ENCODE measurements around the gene IKZF2.

IKZF2 gene

DNA sequence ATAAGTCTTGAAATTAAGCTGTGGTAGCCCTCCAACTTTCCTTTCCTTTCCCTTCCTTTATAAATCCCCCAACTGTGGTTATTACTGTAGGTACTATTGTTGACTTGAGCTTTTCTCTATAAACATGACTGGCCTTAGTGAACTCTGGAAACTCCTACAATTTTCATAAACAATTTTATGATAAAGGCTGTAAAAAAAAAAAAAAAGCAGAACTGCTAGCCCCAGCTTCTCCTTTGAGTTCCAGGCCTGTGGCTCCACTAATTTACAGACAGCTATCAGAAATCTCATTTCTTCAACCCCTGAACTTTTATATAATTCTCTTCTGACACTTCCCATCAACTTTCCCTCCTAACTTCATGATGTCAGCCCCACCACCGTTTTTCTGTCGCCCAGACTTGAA lies 174.3 kb downstream of the IKZF2 start:
- no peak for DNase-seq (ENCODE audit: low read depth)
- H3K4me3 ChIP-seq (ENCODE audit: low read length), result no peak overlapping the region
- no peak for TF ChIP-seq CTCF (conservative IDR thresholded peaks at IDR 0.05; ENCODE audit: low read length)

DNA sequence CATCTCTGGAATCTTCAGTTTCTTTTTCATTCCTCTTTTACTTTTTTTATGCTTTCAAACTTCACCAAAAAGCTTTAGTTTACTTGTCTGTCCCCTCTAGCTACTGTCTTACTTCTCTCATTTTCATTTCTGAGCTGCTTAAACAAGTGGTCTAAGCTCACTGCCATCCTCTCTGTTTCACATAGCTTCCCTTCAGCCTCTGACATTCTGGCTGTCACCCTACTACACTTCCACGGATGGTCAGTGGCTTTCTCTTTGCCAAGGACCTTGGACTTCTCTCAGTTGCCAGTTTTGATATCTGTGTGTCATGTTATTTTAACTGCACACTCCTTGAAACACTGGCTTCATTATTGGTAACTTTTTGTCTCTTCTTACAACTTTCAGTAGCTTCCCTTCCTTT lies 176.1 kb downstream of the IKZF2 start:
- no peak overlapping the region for H3K4me3 ChIP-seq (ENCODE audit: low read length)
- TF ChIP-seq CTCF (conservative IDR thresholded peaks at IDR 0.05; ENCODE audit: low read length), result no peak
- no peak for DNase-seq (ENCODE audit: low read depth)

GRCh38 chr2:212974692-212975091 lies 176.7 kb downstream of the IKZF2 start:
- peak; percentile 84 for DNase-seq (ENCODE audit: low read depth)

GRCh38 chr2:212973347-212973746 lies 178.1 kb downstream of the IKZF2 start:
- H3K4me3 ChIP-seq (ENCODE audit: low read length), result no peak overlapping the region
- TF ChIP-seq CTCF (conservative IDR thresholded peaks at IDR 0.05; ENCODE audit: low read length), result no peak
- DNase-seq (ENCODE audit: low read depth), result no peak

More at GRCh38 chr2:212974692-212975091, 176.7 kb downstream of the IKZF2 start:
- H3K4me3 ChIP-seq (ENCODE audit: low read length), result no peak overlapping the region
- no peak for TF ChIP-seq CTCF (conservative IDR thresholded peaks at IDR 0.05; ENCODE audit: low read length)

DNA sequence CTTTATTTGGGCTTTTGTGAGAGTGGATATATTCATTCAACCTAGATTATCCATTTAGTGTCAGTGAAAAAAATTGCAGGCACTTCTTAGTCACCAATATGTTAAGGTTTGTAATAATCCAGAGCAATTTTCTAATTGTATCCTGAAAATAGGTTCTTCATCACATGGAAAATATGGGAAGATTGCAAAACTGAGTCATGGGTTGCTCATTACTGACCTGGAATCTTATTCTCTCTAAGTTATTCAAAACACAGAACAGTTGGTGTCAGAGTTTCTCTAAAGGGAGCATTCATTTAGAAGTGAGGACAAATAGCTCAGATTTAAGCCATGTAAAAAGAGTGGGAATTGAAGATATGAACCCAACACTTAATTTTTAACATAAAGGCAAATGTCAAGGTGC lies 181.3 kb downstream of the IKZF2 start:
- TF ChIP-seq CTCF (conservative IDR thresholded peaks at IDR 0.05; ENCODE audit: low read length), result no peak
- peak; percentile 62 for DNase-seq (ENCODE audit: low read depth)

GRCh38 chr2:212968284-212969081 lies 182.9 kb downstream of the IKZF2 start:
- no peak overlapping the region for H3K4me3 ChIP-seq (ENCODE audit: low read length)
- TF ChIP-seq CTCF (conservative IDR thresholded peaks at IDR 0.05; ENCODE audit: low read length), result no peak
- DNase-seq (ENCODE audit: low read depth), result no peak

More for the DNA sequence above, 181.3 kb downstream of the IKZF2 start:
- H3K4me3 ChIP-seq (ENCODE audit: low read length), result no peak overlapping the region

DNA sequence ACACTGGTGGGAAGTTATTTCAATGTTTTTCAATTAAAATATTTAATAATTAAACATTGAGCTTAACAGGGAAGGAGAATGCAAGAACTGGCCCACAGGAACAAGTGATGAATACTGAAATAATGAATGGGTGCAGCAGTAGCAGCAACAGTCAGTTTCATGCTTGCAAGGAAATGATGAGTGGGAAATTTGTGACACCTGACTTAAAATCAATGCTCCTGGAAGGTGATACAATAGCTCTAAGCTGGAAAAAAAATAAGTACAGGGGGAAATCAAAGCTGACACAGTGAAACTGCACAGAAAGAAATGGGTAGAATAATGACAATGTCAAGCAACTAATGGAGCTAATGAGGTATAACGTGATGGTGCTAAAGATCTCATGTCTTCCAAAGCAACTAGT lies 184.5 kb downstream of the IKZF2 start:
- DNase-seq (ENCODE audit: low read depth), result no peak
- no peak overlapping the region for H3K4me3 ChIP-seq (ENCODE audit: low read length)
- no peak for TF ChIP-seq CTCF (conservative IDR thresholded peaks at IDR 0.05; ENCODE audit: low read length)

Data from AG10803 (cell line).